Esophagus muscularis mucosa (tissue), 4 donors: ENCODE data around the gene DHX36.

Experiments
- CTCF ChIP-seq, 3 experiments: fragments of 200-600 bp in 2 of 3; fragments of 450-650 bp in 1 of 3; sonication (generic) in 2 of 3; IDR thresholded peaks; one replicate each; pipeline ENCODE4 v1.5.1; 2017 to 2019; ENCODE audit warnings: antibody characterized with exemption in 3 of 3, mild to moderate bottlenecking in 2 of 3, moderate library complexity in 1 of 3
- EP300 ChIP-seq: sonication (generic); formaldehyde crosslinking; IDR thresholded peaks from one replicate; pipeline ENCODE4 v1.6.1; 2017; ENCODE audit warnings: antibody characterized with exemption
- POLR2A ChIP-seq: fragments of 450-650 bp; IDR thresholded peaks from one replicate; pipeline ENCODE4 v1.6.1; 2017; ENCODE audit warnings: antibody characterized with exemption, moderate library complexity, mild to moderate bottlenecking, low read depth

DNA sequence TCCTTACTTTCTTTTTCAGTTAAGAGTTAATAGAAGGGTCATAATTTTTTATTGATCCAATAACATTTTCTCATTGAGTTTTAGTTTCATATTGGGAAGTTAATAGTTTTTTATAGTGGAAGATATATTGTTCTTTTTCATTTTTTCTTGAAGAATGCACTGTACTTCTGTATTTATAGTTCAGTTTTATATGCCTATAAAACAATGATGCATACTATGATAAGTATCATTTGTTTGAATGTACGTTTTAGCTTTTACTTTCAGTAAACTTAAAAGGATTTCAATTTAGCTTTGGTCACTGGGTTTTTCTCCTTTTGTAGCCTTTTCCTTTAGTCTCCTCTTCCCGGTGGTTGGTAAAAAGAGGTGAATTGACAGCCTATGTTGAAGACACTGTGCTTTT is 98.8 kb downstream of the DHX36 start:
- no peak for TF ChIP-seq CTCF (IDR thresholded peaks at IDR 0.05)
- no peak for TF ChIP-seq EP300
- no peak for TF ChIP-seq POLR2A
